ENCODE results near the gene PGAP1. TPM values are rescaled to one million over a fixed set of nuclear protein-coding genes. Genes with fewer than 3 reads are reported as not detected.

Gene PGAP1, protein sequence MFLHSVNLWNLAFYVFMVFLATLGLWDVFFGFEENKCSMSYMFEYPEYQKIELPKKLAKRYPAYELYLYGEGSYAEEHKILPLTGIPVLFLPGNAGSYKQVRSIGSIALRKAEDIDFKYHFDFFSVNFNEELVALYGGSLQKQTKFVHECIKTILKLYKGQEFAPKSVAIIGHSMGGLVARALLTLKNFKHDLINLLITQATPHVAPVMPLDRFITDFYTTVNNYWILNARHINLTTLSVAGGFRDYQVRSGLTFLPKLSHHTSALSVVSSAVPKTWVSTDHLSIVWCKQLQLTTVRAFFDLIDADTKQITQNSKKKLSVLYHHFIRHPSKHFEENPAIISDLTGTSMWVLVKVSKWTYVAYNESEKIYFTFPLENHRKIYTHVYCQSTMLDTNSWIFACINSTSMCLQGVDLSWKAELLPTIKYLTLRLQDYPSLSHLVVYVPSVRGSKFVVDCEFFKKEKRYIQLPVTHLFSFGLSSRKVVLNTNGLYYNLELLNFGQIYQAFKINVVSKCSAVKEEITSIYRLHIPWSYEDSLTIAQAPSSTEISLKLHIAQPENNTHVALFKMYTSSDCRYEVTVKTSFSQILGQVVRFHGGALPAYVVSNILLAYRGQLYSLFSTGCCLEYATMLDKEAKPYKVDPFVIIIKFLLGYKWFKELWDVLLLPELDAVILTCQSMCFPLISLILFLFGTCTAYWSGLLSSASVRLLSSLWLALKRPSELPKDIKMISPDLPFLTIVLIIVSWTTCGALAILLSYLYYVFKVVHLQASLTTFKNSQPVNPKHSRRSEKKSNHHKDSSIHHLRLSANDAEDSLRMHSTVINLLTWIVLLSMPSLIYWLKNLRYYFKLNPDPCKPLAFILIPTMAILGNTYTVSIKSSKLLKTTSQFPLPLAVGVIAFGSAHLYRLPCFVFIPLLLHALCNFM
- total RNA-seq, result 6.1 and 8.3 TPM in 2 replicates

- Histone ChIP-seq H3K4me3 (ENCODE audit: low read depth, low read length) (peak within 1 kb of the TSS; percentile 58), H3K36me3 (ENCODE audit: control insufficient read depth, insufficient read depth, low read length) (no peaks in the 10 kb centered on the region), H3K27me3 (ENCODE audit: control insufficient read depth, insufficient read depth, low read length) (no peaks in the 10 kb centered on the region)
- no peak for FAIRE-seq
- DNase-seq (ENCODE audit: low read depth), result peak; percentile 76
- no peak for TF ChIP-seq CTCF (IDR thresholded peaks at IDR 0.05; ENCODE audit: insufficient read depth, low read length, severe bottlenecking)
Observed at GRCh38 chr2:196926562-196927375, at the start of gene PGAP1. TSS of gene PGAP1 (minus strand) at chr2:196926707. CDS start at chr2:196926616, 91 bp downstream.

- Histone ChIP-seq H3K27me3 (ENCODE audit: control insufficient read depth, insufficient read depth, low read length) (no peaks in the 10 kb centered on the region), H3K36me3 (ENCODE audit: control insufficient read depth, insufficient read depth, low read length) (no peaks in the 10 kb centered on the region), H3K4me3 (ENCODE audit: low read depth, low read length) (no peak overlapping the region)
- FAIRE-seq (no peak), DNase-seq (ENCODE audit: low read depth) (no peak)
- TF ChIP-seq CTCF (IDR thresholded peaks at IDR 0.05; ENCODE audit: insufficient read depth, low read length, severe bottlenecking), result no peak
Observed at GRCh38 chr2:196974970-196975369, 48.5 kb upstream of the PGAP1 start.

DNA sequence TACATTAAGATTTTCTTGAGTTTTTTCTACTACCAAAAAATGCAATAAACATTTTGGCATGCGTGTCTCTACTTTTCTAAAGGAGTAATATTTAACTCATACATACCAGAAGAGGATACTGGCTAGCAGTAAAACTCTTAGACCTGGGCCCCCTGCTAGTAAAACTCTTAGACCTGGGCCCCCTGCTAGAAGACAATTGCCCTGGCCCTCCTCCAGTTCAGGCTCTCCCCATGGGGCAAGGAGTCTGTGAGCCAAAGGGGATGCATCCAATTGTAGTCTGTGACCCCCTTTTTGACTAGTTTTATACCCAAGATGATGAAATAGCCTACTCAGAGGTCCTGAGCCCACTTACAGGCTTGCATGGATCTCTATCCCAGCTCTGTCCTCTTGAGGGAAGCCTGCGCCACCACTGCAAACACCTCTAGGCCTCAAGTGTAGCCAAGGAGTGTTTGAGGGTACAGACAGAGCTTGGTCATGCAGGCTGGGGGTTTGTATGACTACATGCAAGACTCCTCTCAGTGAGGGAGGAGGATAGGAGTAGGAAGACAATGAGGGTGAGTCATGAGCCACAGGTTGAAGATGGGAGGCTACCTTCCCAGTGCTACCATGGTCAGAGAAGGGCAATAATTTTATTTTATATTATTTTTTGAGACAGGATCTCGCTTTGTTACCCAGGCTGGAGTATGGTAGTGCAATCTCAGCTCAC is 45.2 kb upstream of the PGAP1 start:
- TF ChIP-seq CTCF (IDR thresholded peaks at IDR 0.05; ENCODE audit: insufficient read depth, low read length, severe bottlenecking), result no peak
- peak; percentile 39 for DNase-seq (ENCODE audit: low read depth)

DNA sequence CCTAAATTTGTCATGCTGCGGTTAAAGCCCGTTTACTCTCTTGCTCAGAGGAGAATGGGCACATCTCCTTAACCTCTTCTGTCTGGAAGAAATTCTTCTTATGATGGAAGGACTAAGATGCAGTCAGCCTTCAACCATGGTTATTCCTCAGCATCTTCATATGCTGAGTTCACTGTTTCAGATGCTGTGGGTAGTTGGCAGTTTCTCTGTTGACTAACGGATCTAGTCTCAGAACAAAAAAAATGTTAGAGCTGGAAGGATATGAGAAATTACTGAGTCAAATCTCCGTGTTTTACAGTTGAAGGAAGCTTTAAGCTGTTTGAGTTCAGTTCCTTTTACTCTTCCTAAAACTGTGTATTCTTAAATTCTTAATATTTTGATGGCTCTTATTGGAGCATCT is 43.6 kb upstream of the PGAP1 start:
- TF ChIP-seq CTCF (IDR thresholded peaks at IDR 0.05; ENCODE audit: insufficient read depth, low read length, severe bottlenecking), result no peak
- no peaks in the 10 kb centered on the region for H3K36me3 ChIP-seq (ENCODE audit: control insufficient read depth, insufficient read depth, low read length)
- DNase-seq (ENCODE audit: low read depth) (no peak), FAIRE-seq (no peak)
- no peaks in the 10 kb centered on the region for H3K27me3 ChIP-seq (ENCODE audit: control insufficient read depth, insufficient read depth, low read length)
- no peak overlapping the region for H3K4me3 ChIP-seq (ENCODE audit: low read depth, low read length)

More for the DNA sequence above, 45.2 kb upstream of the PGAP1 start:
- H3K36me3 ChIP-seq (ENCODE audit: control insufficient read depth, insufficient read depth, low read length), result no peaks in the 10 kb centered on the region
- H3K4me3 ChIP-seq (ENCODE audit: low read depth, low read length), result no peak overlapping the region
- FAIRE-seq, result no peak
- no peaks in the 10 kb centered on the region for H3K27me3 ChIP-seq (ENCODE audit: control insufficient read depth, insufficient read depth, low read length)

GRCh38 chr2:196968516-196968915 is 42.0 kb upstream of the PGAP1 start:
- FAIRE-seq, result no peak
- TF ChIP-seq CTCF (IDR thresholded peaks at IDR 0.05; ENCODE audit: insufficient read depth, low read length, severe bottlenecking), result no peak
- H3K27me3 ChIP-seq (ENCODE audit: control insufficient read depth, insufficient read depth, low read length), result no peaks in the 10 kb centered on the region
- DNase-seq (ENCODE audit: low read depth), result no peak
- no peaks in the 10 kb centered on the region for H3K36me3 ChIP-seq (ENCODE audit: control insufficient read depth, insufficient read depth, low read length)
- H3K4me3 ChIP-seq (ENCODE audit: low read depth, low read length), result no peak overlapping the region

All from bronchial epithelial cell (primary cell).